Kidney (tissue), 14 donors: Measurements from ENCODE around the gene ANXA7. TPM values are rescaled to one million over a fixed set of nuclear protein-coding genes. Genes with fewer than 3 reads are reported as not detected.

Experiments used
- DNase-seq, 5 donors: peaks; one replicate each; pipeline ENCODE4 v3.0.0-alpha.2; 2013 to 2020
- FAIRE-seq: peaks from 2 replicates; lab custom pipeline; 2012; peaks lifted over from hg19 to GRCh38; lab: Jason Lieb, UNC
- H3K27ac ChIP-seq, 2 donors: one replicate each; pipeline ENCODE4 v1.7.0; 2013; ENCODE audit warnings: low read depth in 2 of 2, low read length in 2 of 2, inconsistent platforms in 1 of 2
- H3K27me3 ChIP-seq: one replicate; pipeline ENCODE4 v1.7.1; 2013; ENCODE audit warnings: low read length, inconsistent platforms; ENCODE audit not compliant: control insufficient read depth, insufficient read depth
- H3K36me3 ChIP-seq, 3 donors: one replicate each; pipeline versions ENCODE4 v1.7.0 to v1.7.1; 2013; ENCODE audit warnings: low read length in 3 of 3, control low read depth in 1 of 3, inconsistent platforms in 1 of 3; ENCODE audit not compliant: insufficient read depth in 3 of 3, control insufficient read depth in 2 of 3
- H3K4me1 ChIP-seq, 3 donors: one replicate each; pipeline versions ENCODE4 v1.7.0 to v1.7.1; 2013; ENCODE audit warnings: low read length in 3 of 3, inconsistent platforms in 1 of 3, low read depth in 1 of 3; ENCODE audit not compliant: control insufficient read depth in 2 of 3, insufficient read depth in 2 of 3
- H3K4me3 ChIP-seq, 3 donors: one replicate each; pipeline versions ENCODE4 v1.7.0 to v1.8.1; 2013; ENCODE audit warnings: low read length in 3 of 3, control low read depth in 1 of 3, inconsistent platforms in 1 of 3
- H3K9ac ChIP-seq, 3 donors: one replicate each; pipeline versions ENCODE4 v1.7.0 to v1.7.1; 2013; ENCODE audit warnings: low read length in 3 of 3, control low read depth in 1 of 3, inconsistent platforms in 1 of 3
- H3K9me3 ChIP-seq, 3 donors: one replicate each; pipeline versions ENCODE4 v1.7.0 to v1.7.1; 2013; ENCODE audit warnings: low read length in 3 of 3, control low read depth in 1 of 3, inconsistent platforms in 1 of 3; ENCODE audit not compliant: control insufficient read depth in 2 of 3, insufficient read depth in 1 of 3
- CTCF ChIP-seq: IDR thresholded peaks from 3 replicates; pipeline ENCODE4 v1.5.1; 2012; ENCODE audit warnings: mild to moderate bottlenecking, moderate library complexity, borderline replicate concordance; ENCODE audit not compliant: insufficient read depth; ENCODE audit errors: extremely low read depth
- intact Hi-C: fragments of 100-400 bp; cut with DNase I; formaldehyde crosslinking; loops from one replicate; pipeline ENCODE4 v1.11.1; 2022
- polyA plus RNA-seq: library from polyadenylated mRNA; stranded (reverse); fragments of 350-450 nt; fragmentation: Illumina TruSeq; extraction: RNeasy Lipid Tissue Mini Kit (QIAGEN cat#74804); gene quantifications from one replicate; pipeline ENCODE4 v1.2.3, GENCODE V29; 2014; ENCODE audit warnings: low read depth, low replicate concordance; ENCODE audit not compliant: insufficient read depth
- total RNA-seq: library from RNA; stranded (reverse); fragmentation: NEBNext Ultra II Directional; extraction: Animal tissue kit (Norgen Biotek cat#: 25700); gene quantifications from one replicate; pipeline ENCODE4 v1.2.1, GENCODE V29; 2021
- donor health status: control.
- donor health status: control.
- donor health status: control.
- donor health status: control.
- donor health status: control.
- donor health status: DM: yes; HTN: yes; CAD: no.
- donor health status: Normal renal cell carcinoma (clear cell type).

Gene ANXA7
- total and polyA plus RNA-seq, 2 donors from 2014 or later, result 129 to 200 TPM

- H3K9ac ChIP-seq, result no peak overlapping the region
- H3K4me1 ChIP-seq, result no peaks in the 10 kb centered on the region
- no peaks in the 10 kb centered on the region for H3K27me3 ChIP-seq
- H3K9me3 ChIP-seq, result no peaks in the 10 kb centered on the region
- intact Hi-C loops, result no loop called here
- FAIRE-seq, result no peak
- no peak for TF ChIP-seq CTCF
- DNase-seq, result no peak
- H3K36me3 ChIP-seq, result peaks cover 0 to 3% (median 0%) of the 10 kb centered on the region in 3 donors
- no peak overlapping the region for H3K4me3 ChIP-seq
- no peak overlapping the region for H3K27ac ChIP-seq
Measured at GRCh38 chr10:73456187-73456890, 42.5 kb upstream of the ANXA7 start.

- Histone ChIP-seq H3K9ac (no peak overlapping the region), H3K4me3 (no peak overlapping the region), H3K27me3 (no peaks in the 10 kb centered on the region), H3K9me3 (no peaks in the 10 kb centered on the region), H3K36me3 (peaks cover 0 to 3% (median under 1%) of the 10 kb centered on the region in 3 donors), H3K27ac (no peak overlapping the region), H3K4me1 (no peaks in the 10 kb centered on the region)
- DNase-seq, result no peak
- intact Hi-C loops, result no loop called here
- FAIRE-seq, result no peak
- TF ChIP-seq CTCF, result no peak
Measured at GRCh38 chr10:73449113-73449512, 35.3 kb upstream of the ANXA7 start.

- Histone ChIP-seq H3K36me3 (peaks cover 0 to 5% (median 3%) of the 10 kb centered on the region in 3 donors), H3K27me3 (no peaks in the 10 kb centered on the region), H3K9me3 (no peaks in the 10 kb centered on the region), H3K4me3 (no peak overlapping the region), H3K27ac (no peak overlapping the region), H3K9ac (no peak overlapping the region), H3K4me1 (no peaks in the 10 kb centered on the region)
- DNase-seq (no peak), FAIRE-seq (no peak)
- intact Hi-C loops, result no loop called here
- TF ChIP-seq CTCF, result no peak
Measured at GRCh38 chr10:73448384-73448783, 34.5 kb upstream of the ANXA7 start.
